Panc1 (cell line): ENCODE data around the gene LHX1.

ENCODE experiments used
- POLR2AphosphoS5 ChIP-seq: IDR thresholded peaks from 2 replicates; pipeline ENCODE4 v1.6.1; 2012; ENCODE audit warnings: mild to moderate bottlenecking, low read depth, low read length, moderate library complexity
- TCF7L2 ChIP-seq: IDR thresholded peaks from 2 replicates; pipeline ENCODE4 v1.6.1; 2011; ENCODE audit warnings: mild to moderate bottlenecking, low read depth, low read length, inconsistent platforms
- TF ChIP-seq, protein P1 (sequence below): fragments of 450-650 bp; IDR thresholded peaks from 2 replicates; pipeline ENCODE4 v1.5.1; 2017; ENCODE audit warnings: mild to moderate bottlenecking
- TF ChIP-seq, protein P2 (sequence below), 2 experiments: IDR thresholded peaks; 2 replicates each; pipeline ENCODE4 v1.6.1; 2011 to 2012; ENCODE audit warnings: low read depth in 2 of 2, control low read depth in 1 of 2, low read length in 1 of 2, mild to moderate bottlenecking in 1 of 2, moderate library complexity in 1 of 2; ENCODE audit not compliant: insufficient read depth in 1 of 2

DNA sequence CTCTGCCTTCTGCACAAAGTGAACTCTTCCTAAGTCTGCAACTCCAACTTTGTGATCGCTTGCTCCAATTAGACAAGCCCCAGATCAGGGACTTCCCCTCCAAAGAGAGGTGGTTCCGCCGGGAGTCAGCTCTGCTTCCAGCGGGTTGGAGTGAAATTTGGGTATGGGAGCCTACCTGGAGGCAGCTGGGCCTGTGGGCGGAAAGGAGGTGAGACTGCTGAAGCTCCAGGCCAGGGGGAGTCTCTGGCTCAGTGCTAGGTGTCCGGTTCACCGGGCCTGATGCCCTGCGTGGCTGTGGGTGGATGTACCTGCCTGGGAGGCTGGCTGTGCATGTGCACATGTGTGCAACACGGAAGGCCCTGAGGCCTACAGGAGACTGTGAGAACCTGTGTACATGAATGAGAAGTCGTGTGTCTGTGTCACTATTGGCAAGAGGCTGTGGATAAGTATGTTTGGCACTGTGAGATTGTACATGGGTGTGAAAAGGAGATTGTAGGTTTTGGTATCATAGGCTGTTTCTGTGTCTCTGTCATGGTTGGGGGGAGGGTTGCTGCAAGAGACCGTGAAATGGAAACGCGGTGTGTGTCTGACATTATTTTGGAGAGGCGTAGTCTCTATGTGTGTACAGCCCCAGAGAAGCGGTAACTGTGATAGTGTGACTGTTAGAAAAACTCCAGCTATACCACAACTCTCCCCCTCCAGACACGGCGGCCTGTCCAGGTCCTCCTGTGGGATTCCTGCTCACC lies 4.2 kb downstream of the LHX1 start:
- TF ChIP-seq, protein P1, sequence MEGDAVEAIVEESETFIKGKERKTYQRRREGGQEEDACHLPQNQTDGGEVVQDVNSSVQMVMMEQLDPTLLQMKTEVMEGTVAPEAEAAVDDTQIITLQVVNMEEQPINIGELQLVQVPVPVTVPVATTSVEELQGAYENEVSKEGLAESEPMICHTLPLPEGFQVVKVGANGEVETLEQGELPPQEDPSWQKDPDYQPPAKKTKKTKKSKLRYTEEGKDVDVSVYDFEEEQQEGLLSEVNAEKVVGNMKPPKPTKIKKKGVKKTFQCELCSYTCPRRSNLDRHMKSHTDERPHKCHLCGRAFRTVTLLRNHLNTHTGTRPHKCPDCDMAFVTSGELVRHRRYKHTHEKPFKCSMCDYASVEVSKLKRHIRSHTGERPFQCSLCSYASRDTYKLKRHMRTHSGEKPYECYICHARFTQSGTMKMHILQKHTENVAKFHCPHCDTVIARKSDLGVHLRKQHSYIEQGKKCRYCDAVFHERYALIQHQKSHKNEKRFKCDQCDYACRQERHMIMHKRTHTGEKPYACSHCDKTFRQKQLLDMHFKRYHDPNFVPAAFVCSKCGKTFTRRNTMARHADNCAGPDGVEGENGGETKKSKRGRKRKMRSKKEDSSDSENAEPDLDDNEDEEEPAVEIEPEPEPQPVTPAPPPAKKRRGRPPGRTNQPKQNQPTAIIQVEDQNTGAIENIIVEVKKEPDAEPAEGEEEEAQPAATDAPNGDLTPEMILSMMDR = no peak
- TF ChIP-seq POLR2AphosphoS5 (no peak), TCF7L2 (no peak)
- TF ChIP-seq, protein P2, sequence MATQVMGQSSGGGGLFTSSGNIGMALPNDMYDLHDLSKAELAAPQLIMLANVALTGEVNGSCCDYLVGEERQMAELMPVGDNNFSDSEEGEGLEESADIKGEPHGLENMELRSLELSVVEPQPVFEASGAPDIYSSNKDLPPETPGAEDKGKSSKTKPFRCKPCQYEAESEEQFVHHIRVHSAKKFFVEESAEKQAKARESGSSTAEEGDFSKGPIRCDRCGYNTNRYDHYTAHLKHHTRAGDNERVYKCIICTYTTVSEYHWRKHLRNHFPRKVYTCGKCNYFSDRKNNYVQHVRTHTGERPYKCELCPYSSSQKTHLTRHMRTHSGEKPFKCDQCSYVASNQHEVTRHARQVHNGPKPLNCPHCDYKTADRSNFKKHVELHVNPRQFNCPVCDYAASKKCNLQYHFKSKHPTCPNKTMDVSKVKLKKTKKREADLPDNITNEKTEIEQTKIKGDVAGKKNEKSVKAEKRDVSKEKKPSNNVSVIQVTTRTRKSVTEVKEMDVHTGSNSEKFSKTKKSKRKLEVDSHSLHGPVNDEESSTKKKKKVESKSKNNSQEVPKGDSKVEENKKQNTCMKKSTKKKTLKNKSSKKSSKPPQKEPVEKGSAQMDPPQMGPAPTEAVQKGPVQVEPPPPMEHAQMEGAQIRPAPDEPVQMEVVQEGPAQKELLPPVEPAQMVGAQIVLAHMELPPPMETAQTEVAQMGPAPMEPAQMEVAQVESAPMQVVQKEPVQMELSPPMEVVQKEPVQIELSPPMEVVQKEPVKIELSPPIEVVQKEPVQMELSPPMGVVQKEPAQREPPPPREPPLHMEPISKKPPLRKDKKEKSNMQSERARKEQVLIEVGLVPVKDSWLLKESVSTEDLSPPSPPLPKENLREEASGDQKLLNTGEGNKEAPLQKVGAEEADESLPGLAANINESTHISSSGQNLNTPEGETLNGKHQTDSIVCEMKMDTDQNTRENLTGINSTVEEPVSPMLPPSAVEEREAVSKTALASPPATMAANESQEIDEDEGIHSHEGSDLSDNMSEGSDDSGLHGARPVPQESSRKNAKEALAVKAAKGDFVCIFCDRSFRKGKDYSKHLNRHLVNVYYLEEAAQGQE (IDR thresholded peaks at IDR 0.05; ENCODE audit: insufficient read depth in 1 of 2, low read depth in 2 of 2, low read length in 1 of 2) = no peak
